ENCODE data around the gene PAGE3. TPM values are rescaled to one million over a fixed set of nuclear protein-coding genes. Genes with fewer than 3 reads are reported as not detected.

PAGE3 gene, protein sequence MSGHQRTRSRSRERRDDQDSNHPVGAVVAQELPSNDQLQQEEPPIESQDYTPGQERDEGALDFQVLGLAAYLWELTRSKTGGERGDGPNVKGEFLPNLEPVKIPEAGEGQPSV
- not detected for total RNA-seq

DNA sequence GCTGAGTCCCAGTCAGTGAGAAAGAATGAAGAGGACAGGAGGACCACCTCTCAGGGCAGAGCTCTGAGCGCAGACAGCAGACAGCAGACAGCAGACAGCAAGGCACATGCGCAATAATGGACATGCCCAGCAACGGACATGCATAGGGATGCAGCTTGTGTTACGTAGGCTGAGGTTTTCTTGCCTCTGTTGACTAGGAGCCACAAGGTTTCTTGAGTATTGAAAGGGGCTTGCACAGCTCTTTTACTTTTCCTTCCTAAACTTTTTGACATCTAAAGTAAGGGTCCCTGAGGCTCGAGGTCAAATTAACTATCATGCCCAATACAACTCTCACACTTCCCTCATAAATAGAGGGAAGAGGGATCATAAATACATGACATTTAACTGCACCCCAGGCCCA lies at the start of gene PAGE3:
Gene PAGE3 (minus strand): TSS at position 101 of the 400 bp plus-strand sequence. CDS start 1,013 bp downstream, outside the sequence.
- Mint-ChIP-seq H3K9me3 (no peaks in the 10 kb centered on the region), H3K36me3 (ENCODE audit: low read depth) (no peaks in the 10 kb centered on the region), H3K4me1 (no peaks in the 10 kb centered on the region), H3K27ac (no peak within 1 kb of the TSS), H3K4me3 (no peak within 1 kb of the TSS), H3K27me3 (no peaks in the 10 kb centered on the region)
- no peak for ATAC-seq (replicated peaks)

DNA sequence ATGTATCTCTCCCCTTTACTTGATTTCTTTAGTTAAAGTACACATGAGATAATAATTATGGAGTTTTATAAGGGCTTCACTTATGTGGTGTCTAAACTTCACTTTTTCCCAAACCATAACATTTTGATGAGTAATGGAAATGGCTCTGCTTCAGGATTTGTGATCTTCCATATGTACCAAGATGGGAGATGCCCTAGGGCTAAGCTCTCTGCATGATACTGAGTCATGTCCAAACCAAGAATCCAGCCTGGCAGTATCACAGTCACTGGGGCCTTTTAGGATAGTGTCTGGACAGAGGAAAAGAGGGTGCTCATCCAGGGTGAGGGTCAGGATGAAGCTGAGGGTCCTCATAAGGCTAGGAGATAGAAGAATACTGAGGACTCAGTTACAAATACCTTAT lies 47.9 kb upstream of the PAGE3 start:
- ATAC-seq (replicated peaks) = no peak
- H3K27ac Mint-ChIP-seq = no peak overlapping the region
- no peak overlapping the region for H3K4me3 Mint-ChIP-seq
- no peaks in the 10 kb centered on the region for H3K4me1 Mint-ChIP-seq
- no peaks in the 10 kb centered on the region for H3K27me3 Mint-ChIP-seq
- H3K9me3 Mint-ChIP-seq = no peaks in the 10 kb centered on the region
- no peaks in the 10 kb centered on the region for H3K36me3 Mint-ChIP-seq (ENCODE audit: low read depth)

DNA sequence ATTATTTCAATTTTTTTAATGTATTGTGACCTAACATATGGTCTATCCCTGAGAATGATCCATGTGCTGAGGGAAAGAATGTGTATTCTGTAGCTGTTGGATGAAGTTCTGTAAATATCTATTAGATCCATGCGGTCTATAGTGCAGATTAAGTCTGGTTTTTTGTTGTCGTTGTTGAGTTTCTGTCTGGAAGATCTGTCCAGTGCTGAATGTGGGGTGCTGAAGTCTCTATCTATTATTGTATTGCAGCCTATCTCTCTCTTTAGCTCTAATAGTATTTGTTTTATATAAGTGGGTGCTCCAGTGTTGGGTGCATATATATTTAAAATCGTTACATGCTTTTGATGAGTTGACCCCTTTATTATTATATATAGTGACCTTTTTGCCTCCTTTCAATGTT lies 26.2 kb upstream of the PAGE3 start:
- Mint-ChIP-seq H3K4me3 (no peak overlapping the region), H3K27ac (no peak overlapping the region), H3K27me3 (no peaks in the 10 kb centered on the region), H3K4me1 (no peaks in the 10 kb centered on the region), H3K9me3 (no peaks in the 10 kb centered on the region), H3K36me3 (ENCODE audit: low read depth) (no peaks in the 10 kb centered on the region)
- no peak for ATAC-seq (replicated peaks)

DNA sequence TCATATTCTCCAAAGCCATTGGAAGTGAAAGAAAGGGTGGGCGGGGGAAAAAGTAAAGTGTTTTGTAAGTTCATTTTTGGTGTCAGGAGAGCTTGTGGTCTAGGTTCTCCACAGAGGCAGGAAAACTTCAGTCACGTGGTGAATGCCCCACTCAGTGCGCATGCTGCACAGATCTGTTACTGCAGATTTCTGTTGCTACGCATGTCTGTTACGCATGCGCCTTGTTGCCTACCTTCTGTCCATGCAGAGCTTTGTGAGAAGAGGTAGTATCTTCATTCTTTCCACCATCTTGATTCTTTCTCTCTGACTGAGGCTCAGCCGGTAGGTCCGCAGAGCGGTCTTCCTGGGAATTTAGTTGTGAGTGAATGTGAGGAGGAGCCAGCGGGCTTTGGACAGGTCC lies 15.1 kb upstream of the PAGE3 start:
- H3K36me3 Mint-ChIP-seq (ENCODE audit: low read depth) = no peaks in the 10 kb centered on the region
- H3K4me3 Mint-ChIP-seq = no peak overlapping the region
- no peaks in the 10 kb centered on the region for H3K4me1 Mint-ChIP-seq
- no peaks in the 10 kb centered on the region for H3K9me3 Mint-ChIP-seq
- no peaks in the 10 kb centered on the region for H3K27me3 Mint-ChIP-seq
- ATAC-seq (replicated peaks) = no peak
- H3K27ac Mint-ChIP-seq = no peak overlapping the region

DNA sequence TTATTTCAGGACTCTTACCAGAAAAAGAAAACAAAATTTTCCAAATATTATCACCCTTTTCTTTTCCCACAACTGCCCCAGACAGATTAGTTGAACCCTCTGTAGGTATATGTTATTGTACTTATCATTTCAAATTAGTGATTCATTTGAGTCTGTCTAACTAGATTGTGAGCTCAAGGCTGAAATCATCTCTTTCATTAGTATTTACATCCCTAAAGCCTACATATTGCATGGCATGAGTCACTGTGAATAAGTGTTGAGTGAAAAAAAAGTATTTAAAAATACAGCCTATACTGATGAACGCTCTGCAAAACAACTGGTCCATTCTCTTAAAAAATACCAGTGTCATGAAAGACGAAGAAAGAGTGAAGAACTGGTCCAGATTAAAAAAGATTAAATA lies 3.9 kb downstream of the PAGE3 start:
- Mint-ChIP-seq H3K36me3 (ENCODE audit: low read depth) (no peaks in the 10 kb centered on the region), H3K27me3 (no peaks in the 10 kb centered on the region), H3K4me3 (no peak overlapping the region), H3K4me1 (no peaks in the 10 kb centered on the region), H3K27ac (no peak overlapping the region), H3K9me3 (no peaks in the 10 kb centered on the region)
- ATAC-seq (replicated peaks) = no peak

DNA sequence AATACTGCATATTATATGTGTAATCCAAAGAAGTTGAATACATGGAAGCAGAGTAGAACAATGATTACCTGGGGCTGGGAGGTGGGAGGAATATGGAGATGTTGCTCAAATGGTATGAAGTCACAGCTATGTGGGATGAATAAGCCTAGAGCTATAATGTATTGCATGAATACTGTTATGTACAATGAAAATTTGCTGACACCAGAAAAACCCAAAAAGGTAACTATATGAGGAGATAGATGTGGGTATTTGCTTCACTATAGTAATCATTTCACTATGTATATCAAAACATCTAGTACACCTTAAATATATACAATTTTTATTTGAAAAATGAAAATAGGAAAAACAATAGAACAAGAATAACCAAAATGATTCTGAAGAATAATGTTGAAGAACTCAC lies 11.2 kb downstream of the PAGE3 start:
- Mint-ChIP-seq H3K36me3 (ENCODE audit: low read depth) (no peaks in the 10 kb centered on the region), H3K27ac (no peak overlapping the region), H3K9me3 (no peaks in the 10 kb centered on the region), H3K4me1 (no peaks in the 10 kb centered on the region), H3K4me3 (no peak overlapping the region), H3K27me3 (peaks cover 5% of the 10 kb centered on the region)
- ATAC-seq (replicated peaks) = no peak

DNA sequence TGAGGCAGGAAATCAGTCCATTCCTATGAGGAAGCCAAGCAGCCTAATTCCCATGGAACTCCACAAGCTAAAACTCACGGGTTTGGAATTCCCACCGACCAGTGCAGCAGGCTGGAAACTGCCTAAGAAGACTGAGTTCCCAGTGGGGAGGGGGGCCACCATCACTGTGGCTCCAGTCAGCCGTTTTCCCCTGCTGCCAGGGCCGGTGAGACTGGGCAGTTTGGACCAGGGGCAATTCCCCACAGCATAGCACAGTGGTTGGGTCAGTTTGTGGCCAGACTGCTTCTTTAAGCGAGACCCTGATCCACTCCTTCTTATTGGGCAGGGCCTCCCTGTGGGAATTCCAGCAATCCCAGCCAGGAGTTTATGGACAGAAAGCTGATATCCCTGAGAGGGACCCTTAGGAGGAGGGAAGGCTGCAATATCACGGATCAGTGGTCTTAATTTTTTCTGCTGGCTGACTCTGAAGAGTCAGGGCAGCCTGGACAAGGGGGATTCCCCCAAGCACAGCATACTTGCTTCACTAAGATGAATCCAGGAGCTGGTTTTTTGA lies 23.9 kb downstream of the PAGE3 start:
- Mint-ChIP-seq H3K36me3 (ENCODE audit: low read depth) (no peaks in the 10 kb centered on the region), H3K4me3 (no peak overlapping the region), H3K9me3 (no peaks in the 10 kb centered on the region), H3K27me3 (peaks cover 4% of the 10 kb centered on the region), H3K27ac (no peak overlapping the region), H3K4me1 (no peaks in the 10 kb centered on the region)
- ATAC-seq (replicated peaks) = no peak

DNA sequence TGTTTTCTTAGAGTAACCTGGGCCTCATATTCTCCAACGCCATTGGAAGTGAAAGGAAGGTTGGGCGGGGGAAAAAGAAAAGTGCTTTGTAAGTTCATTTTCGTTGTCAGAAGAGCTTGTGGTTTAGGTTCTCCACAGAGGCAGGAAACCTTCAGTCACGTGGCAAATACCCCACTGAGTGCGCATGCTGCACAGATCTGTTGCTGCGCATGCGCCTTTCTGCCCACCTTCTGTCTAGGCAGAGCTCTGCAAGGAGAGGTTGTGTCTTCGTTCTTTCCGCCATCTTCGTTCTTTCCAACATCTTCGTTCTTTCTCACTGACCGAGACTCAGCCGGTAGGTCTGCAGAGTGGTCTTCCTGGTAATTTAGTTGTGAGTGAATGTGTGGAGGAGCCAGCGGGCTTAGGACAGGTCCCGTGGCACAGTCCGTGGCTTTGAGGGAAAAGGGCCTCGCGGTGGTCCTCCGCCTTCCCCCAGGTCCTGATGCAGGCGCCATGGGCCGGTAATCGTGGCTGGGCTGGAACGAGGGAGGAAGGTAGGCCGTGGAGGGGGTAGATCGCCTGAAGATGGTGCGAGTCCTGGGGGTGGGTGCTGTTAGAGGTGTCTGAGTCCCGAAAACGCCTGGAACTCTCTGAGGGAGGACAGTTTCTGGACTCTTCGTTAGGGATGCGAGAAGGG lies 44.5 kb downstream of the PAGE3 start, which contains the start of gene PAGE5:
Gene PAGE5 (plus strand): TSS at position 228 of the 676 bp plus-strand sequence. CDS start 1,037 bp downstream, outside the sequence.
- H3K4me1 Mint-ChIP-seq = no peaks in the 10 kb centered on the region
- H3K4me3 Mint-ChIP-seq = no peak within 1 kb of the TSS
- no peaks in the 10 kb centered on the region for H3K36me3 Mint-ChIP-seq (ENCODE audit: low read depth)
- H3K27ac Mint-ChIP-seq = no peak within 1 kb of the TSS
- ATAC-seq (replicated peaks) = no peak
- no peaks in the 10 kb centered on the region for H3K27me3 Mint-ChIP-seq
- H3K9me3 Mint-ChIP-seq = no peaks in the 10 kb centered on the region

DNA sequence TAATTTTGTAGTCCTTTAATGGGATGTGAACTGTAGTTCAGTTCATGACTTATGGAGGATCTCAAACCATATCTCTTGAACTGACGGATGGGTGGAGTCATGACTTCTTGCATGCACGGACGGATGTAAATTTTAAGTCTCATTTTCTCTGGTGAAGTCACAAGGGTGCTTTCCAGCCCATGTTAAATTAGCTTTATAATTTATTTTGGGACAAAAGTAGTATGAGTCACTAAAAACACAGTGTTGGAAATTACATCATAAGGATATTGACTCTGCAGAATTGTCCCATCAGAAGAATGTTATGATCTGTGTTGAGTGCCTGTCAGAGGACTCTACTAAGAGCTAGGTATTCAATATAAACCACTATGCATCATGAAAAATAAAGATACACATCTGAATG lies 51.3 kb downstream of the PAGE3 start:
- Mint-ChIP-seq H3K27me3 (no peaks in the 10 kb centered on the region), H3K27ac (no peak overlapping the region), H3K4me3 (no peak overlapping the region), H3K36me3 (ENCODE audit: low read depth) (no peaks in the 10 kb centered on the region), H3K4me1 (no peaks in the 10 kb centered on the region), H3K9me3 (no peaks in the 10 kb centered on the region)
- no peak for ATAC-seq (replicated peaks)

DNA sequence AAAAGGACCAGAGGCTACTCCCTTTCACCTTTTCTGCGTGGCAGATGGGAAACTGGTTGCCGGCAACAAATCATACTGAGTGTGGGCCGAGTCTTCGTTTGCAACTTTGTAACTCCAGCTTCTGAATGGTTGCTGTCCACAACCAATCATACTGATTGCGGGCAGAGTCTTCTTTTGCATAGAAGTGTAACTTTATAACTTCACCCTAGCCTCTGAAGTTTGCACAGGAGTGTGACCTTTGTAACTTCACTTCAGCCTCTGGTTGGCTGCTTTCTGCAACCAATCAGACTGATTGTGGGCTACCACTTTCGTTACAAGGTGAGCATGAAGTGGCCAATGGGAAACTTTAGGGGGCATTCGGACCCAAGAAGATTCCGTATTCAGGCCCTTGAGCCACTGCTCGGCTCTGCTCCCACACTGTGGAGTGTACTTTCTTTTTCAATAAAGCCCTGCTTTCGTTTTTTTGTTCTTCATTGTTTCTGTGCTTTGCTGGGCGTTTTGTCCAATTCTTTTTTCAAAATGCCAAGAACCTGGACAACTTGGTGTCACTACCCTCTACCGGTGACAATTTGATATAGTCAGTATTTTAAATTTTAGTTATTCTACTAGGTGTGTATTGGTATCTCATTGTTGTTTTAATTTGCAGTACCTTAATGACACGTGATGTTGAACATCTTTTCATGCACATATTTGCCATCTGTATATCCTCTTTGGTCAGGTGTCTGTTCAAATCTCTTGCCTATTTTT lies 53.6 kb downstream of the PAGE3 start:
- Mint-ChIP-seq H3K27ac (no peak overlapping the region), H3K4me1 (no peaks in the 10 kb centered on the region), H3K36me3 (ENCODE audit: low read depth) (no peaks in the 10 kb centered on the region), H3K27me3 (no peaks in the 10 kb centered on the region), H3K4me3 (no peak overlapping the region), H3K9me3 (no peaks in the 10 kb centered on the region)
- ATAC-seq (replicated peaks) = no peak

Other genes with a start within 250 kb of the PAGE3 start
- gene ALAS2, start 233.9 kb downstream of the PAGE3 start, total RNA-seq = not detected
- 1 to 10 TPM; 1.1 to 4.7 TPM for gene PAGE2B, start 189.9 kb downstream of the PAGE3 start, total RNA-seq
- gene PAGE2, start 175.9 kb downstream of the PAGE3 start, total RNA-seq = not detected
- gene PAGE5, start 44.6 kb downstream of the PAGE3 start, total RNA-seq = 1 to 10 TPM in 1 of 2 donors, not detected in 1; 1.1 TPM
- gene MAGEH1, start 187.2 kb upstream of the PAGE3 start, total RNA-seq = 10 to 100 TPM; 13.9 to 14.5 TPM
- gene USP51, start 224.9 kb upstream of the PAGE3 start, total RNA-seq = 1 to 10 TPM; 2.0 to 3.0 TPM